ENCODE results near the gene KCNG2. TPM values are rescaled to one million over a fixed set of nuclear protein-coding genes. Genes with fewer than 3 reads are reported as not detected.

KCNG2 gene
- polyA plus RNA-seq, 3 donors from 2014 or later, result not detected

- Mint-ChIP-seq H3K9me3 (peaks cover 0 to 2% (median 0%) of the 10 kb centered on the region in 6 donors), H3K27ac (no peak overlapping the region), H3K4me1 (peaks cover 5 to 6% of the 10 kb centered on the region in 2 donors), H3K27me3 (ENCODE audit: low read depth in 3 of 3) (peaks cover 1 to 9% (median 2%) of the 10 kb centered on the region in 3 donors), H3K4me3 (no peak overlapping the region), H3K36me3 (peaks cover 21 to 29% (median 29%) of the 10 kb centered on the region in 3 donors)
- DNase-seq, result no peak
These were observed 40.9 kb upstream of the KCNG2 start for GRCh38 chr18:79756826-79757225.

GRCh38 chr18:79760348-79760747 is 37.4 kb upstream of the KCNG2 start:
- Mint-ChIP-seq H3K27ac (no peak overlapping the region), H3K4me1 (no peaks in the 10 kb centered on the region), H3K4me3 (no peak overlapping the region), H3K36me3 (peaks cover 10 to 22% (median 19%) of the 10 kb centered on the region in 3 donors), H3K9me3 (peaks cover 0 to 4% (median 0%) of the 10 kb centered on the region in 6 donors), H3K27me3 (ENCODE audit: low read depth in 3 of 3) (peaks cover 0 to 9% (median 2%) of the 10 kb centered on the region in 3 donors)
- no peak for DNase-seq

GRCh38 chr18:79760881-79761280 is 36.9 kb upstream of the KCNG2 start:
- DNase-seq, result no peak
- Mint-ChIP-seq H3K9me3 (peaks cover 0 to 4% (median 0%) of the 10 kb centered on the region in 6 donors), H3K27ac (peak overlapping the region in 1 of 6 donors; percentile 23), H3K27me3 (ENCODE audit: low read depth in 3 of 3) (peaks cover 0 to 6% (median 2%) of the 10 kb centered on the region in 3 donors), H3K4me3 (no peak overlapping the region), H3K36me3 (peaks cover 8 to 20% (median 18%) of the 10 kb centered on the region in 3 donors), H3K4me1 (no peaks in the 10 kb centered on the region)

- H3K4me3 Mint-ChIP-seq, result no peak overlapping the region
- peak overlapping the region in 2 of 6 donors; percentile 10 to 20 for H3K27ac Mint-ChIP-seq
- H3K27me3 Mint-ChIP-seq (ENCODE audit: low read depth in 3 of 3), result peaks cover 0 to 6% (median 2%) of the 10 kb centered on the region in 3 donors
- no peaks in the 10 kb centered on the region for H3K4me1 Mint-ChIP-seq
- DNase-seq, result no peak
- peaks cover 0 to 12% (median 2%) of the 10 kb centered on the region in 3 donors for H3K36me3 Mint-ChIP-seq
- H3K9me3 Mint-ChIP-seq, result peaks cover 0 to 13% (median 5%) of the 10 kb centered on the region in 6 donors
These were observed 34.3 kb upstream of the KCNG2 start for GRCh38 chr18:79763407-79763806.

- no peak for DNase-seq
- Mint-ChIP-seq H3K27me3 (ENCODE audit: low read depth in 3 of 3) (peaks cover 0 to 6% (median 2%) of the 10 kb centered on the region in 3 donors), H3K4me3 (no peak overlapping the region), H3K9me3 (peaks cover 0 to 14% (median 5%) of the 10 kb centered on the region in 6 donors), H3K4me1 (no peaks in the 10 kb centered on the region), H3K36me3 (peaks cover 0 to 12% (median 2%) of the 10 kb centered on the region in 3 donors), H3K27ac (no peak overlapping the region)
These were observed 33.6 kb upstream of the KCNG2 start for GRCh38 chr18:79764131-79764530.

- no peak overlapping the region for H3K4me3 Mint-ChIP-seq
- peaks cover 0 to 14% (median 5%) of the 10 kb centered on the region in 6 donors for H3K9me3 Mint-ChIP-seq
- H3K27ac Mint-ChIP-seq, result no peak overlapping the region
- peaks cover 0 to 12% (median 2%) of the 10 kb centered on the region in 3 donors for H3K36me3 Mint-ChIP-seq
- no peak for DNase-seq
- H3K27me3 Mint-ChIP-seq (ENCODE audit: low read depth in 3 of 3), result peaks cover 0 to 6% (median 2%) of the 10 kb centered on the region in 3 donors
- H3K4me1 Mint-ChIP-seq, result no peaks in the 10 kb centered on the region
These were observed 32.1 kb upstream of the KCNG2 start for GRCh38 chr18:79765491-79766245.

GRCh38 chr18:79766308-79766707 is 31.4 kb upstream of the KCNG2 start:
- Mint-ChIP-seq H3K27ac (no peak overlapping the region), H3K9me3 (peaks cover 0 to 14% (median 5%) of the 10 kb centered on the region in 6 donors), H3K36me3 (peaks cover 0 to 12% (median 0%) of the 10 kb centered on the region in 3 donors), H3K27me3 (ENCODE audit: low read depth in 3 of 3) (peaks cover 0 to 6% (median 2%) of the 10 kb centered on the region in 3 donors), H3K4me1 (no peaks in the 10 kb centered on the region), H3K4me3 (no peak overlapping the region)
- no peak for DNase-seq

GRCh38 chr18:79768745-79769144 is 29.0 kb upstream of the KCNG2 start:
- DNase-seq, result no peak
- Mint-ChIP-seq H3K9me3 (peaks cover 0 to 14% (median 5%) of the 10 kb centered on the region in 6 donors), H3K36me3 (peaks cover 0 to 9% (median 0%) of the 10 kb centered on the region in 3 donors), H3K4me1 (no peaks in the 10 kb centered on the region), H3K27me3 (ENCODE audit: low read depth in 3 of 3) (peaks cover 0 to 9% (median 2%) of the 10 kb centered on the region in 3 donors), H3K4me3 (no peak overlapping the region), H3K27ac (no peak overlapping the region)

GRCh38 chr18:79769698-79770500 is 27.8 kb upstream of the KCNG2 start:
- Mint-ChIP-seq H3K36me3 (peaks cover 0 to 9% (median 0%) of the 10 kb centered on the region in 3 donors), H3K4me3 (no peak overlapping the region), H3K27me3 (ENCODE audit: low read depth in 3 of 3) (peaks cover 0 to 9% (median 2%) of the 10 kb centered on the region in 3 donors), H3K4me1 (no peaks in the 10 kb centered on the region), H3K9me3 (peaks cover 0 to 14% (median 5%) of the 10 kb centered on the region in 6 donors), H3K27ac (no peak overlapping the region)
- no peak for DNase-seq

- DNase-seq, result no peak
- Mint-ChIP-seq H3K27me3 (ENCODE audit: low read depth in 3 of 3) (peaks cover 0 to 9% (median 2%) of the 10 kb centered on the region in 3 donors), H3K36me3 (peaks cover 0 to 9% (median 0%) of the 10 kb centered on the region in 3 donors), H3K27ac (no peak overlapping the region), H3K4me3 (no peak overlapping the region), H3K4me1 (no peaks in the 10 kb centered on the region), H3K9me3 (peaks cover 0 to 14% (median 5%) of the 10 kb centered on the region in 6 donors)
These were observed 27.3 kb upstream of the KCNG2 start for GRCh38 chr18:79770501-79770815.

- H3K27ac Mint-ChIP-seq, result no peak overlapping the region
- peaks cover 0 to 9% (median 0%) of the 10 kb centered on the region in 3 donors for H3K36me3 Mint-ChIP-seq
These were observed 26.9 kb upstream of the KCNG2 start for GRCh38 chr18:79770826-79771225.

GRCh38 chr18:79771446-79772107 is 26.2 kb upstream of the KCNG2 start:
- Mint-ChIP-seq H3K27ac (no peak overlapping the region), H3K4me3 (no peak overlapping the region), H3K4me1 (no peaks in the 10 kb centered on the region), H3K36me3 (peaks cover 0 to 9% (median 0%) of the 10 kb centered on the region in 3 donors), H3K9me3 (peaks cover 0 to 14% (median 5%) of the 10 kb centered on the region in 6 donors), H3K27me3 (ENCODE audit: low read depth in 3 of 3) (peaks cover 0 to 11% (median 2%) of the 10 kb centered on the region in 3 donors)
- DNase-seq, result no peak

More at GRCh38 chr18:79770826-79771225, 26.9 kb upstream of the KCNG2 start:
- Mint-ChIP-seq H3K4me1 (no peaks in the 10 kb centered on the region), H3K4me3 (no peak overlapping the region), H3K27me3 (ENCODE audit: low read depth in 3 of 3) (peaks cover 0 to 9% (median 2%) of the 10 kb centered on the region in 3 donors), H3K9me3 (peaks cover 0 to 14% (median 5%) of the 10 kb centered on the region in 6 donors)
- DNase-seq, result no peak

GRCh38 chr18:79772108-79772864 is 25.5 kb upstream of the KCNG2 start:
- no peak for DNase-seq
- H3K36me3 Mint-ChIP-seq, result peaks cover 0 to 8% (median 0%) of the 10 kb centered on the region in 3 donors
- H3K9me3 Mint-ChIP-seq, result peaks cover 0 to 13% (median 4%) of the 10 kb centered on the region in 6 donors
- H3K27me3 Mint-ChIP-seq (ENCODE audit: low read depth in 3 of 3), result peaks cover 0 to 13% (median 2%) of the 10 kb centered on the region in 3 donors
- H3K4me1 Mint-ChIP-seq, result no peaks in the 10 kb centered on the region
- no peak overlapping the region for H3K27ac Mint-ChIP-seq
- no peak overlapping the region for H3K4me3 Mint-ChIP-seq
